ENCODE data around the gene FAM222B.

- TF ChIP-seq CTCF (optimal IDR thresholded peaks at IDR 0.05 in 1 of 3, IDR thresholded peaks at IDR 0.05 in 1 of 3, conservative IDR thresholded peaks at IDR 0.05 in 1 of 3; ENCODE audit: extremely low read depth in 1 of 3, insufficient read depth in 2 of 3, low read length in 3 of 3), result peak in 2 of 3 experiments; percentile 21 to 42
- no peak for TF ChIP-seq EZH2 (IDR thresholded peaks at IDR 0.05; ENCODE audit: low read length)
Observed at GRCh38 chr17:28717578-28718332, 124.8 kb downstream of the FAM222B start, which contains the start of gene RAB34.
